Effector memory CD8-positive, alpha-beta T cell (primary cell): ENCODE results near the gene CLTA.
"Not testable (repeated sequence)": the region's sequence is repeated elsewhere in the genome, so short reads cannot be mapped to it uniquely, and the experiment has no call there.

Experiments used
- ATAC-seq: fragments of 150-1000 bp; cut with Tn5 transposase; replicated peaks from 2 replicates; pipeline ENCODE4 v1.10.0; 2021; ENCODE audit warnings: mild to moderate bottlenecking, moderate library complexity
- DNase-seq, 3 experiments: peaks; one replicate each; pipeline ENCODE4 v3.0.0; 2021
- H3K27ac Mint-ChIP-seq, 2 donors: one replicate each; pipeline ENCODE4 v1.8.0; 2022; ENCODE audit warnings: mild to moderate bottlenecking in 2 of 2, mixed read lengths in 2 of 2, moderate library complexity in 2 of 2
- H3K27me3 Mint-ChIP-seq, 2 donors: one replicate each; pipeline ENCODE4 v1.8.0; 2022; ENCODE audit warnings: mixed read lengths in 2 of 2
- H3K36me3 Mint-ChIP-seq: one replicate; pipeline ENCODE4 v1.8.0; 2022; ENCODE audit warnings: mild to moderate bottlenecking, moderate library complexity, mixed read lengths; ENCODE audit not compliant: insufficient read depth
- H3K4me1 Mint-ChIP-seq, 2 donors: one replicate each; pipeline ENCODE4 v1.8.0; 2022; ENCODE audit warnings: low read depth in 2 of 2, mixed read lengths in 2 of 2
- H3K4me3 Mint-ChIP-seq, 2 donors: one replicate each; pipeline ENCODE4 v1.8.0; 2022; ENCODE audit warnings: mild to moderate bottlenecking in 2 of 2, mixed read lengths in 2 of 2, moderate library complexity in 2 of 2
- H3K9me3 Mint-ChIP-seq, 2 donors: one replicate each; pipeline ENCODE4 v1.8.0; 2022; ENCODE audit warnings: mixed read lengths in 2 of 2

The CLTA gene

GRCh38 chr9:36150574-36151315 lies 40.0 kb upstream of the CLTA start:
- H3K4me3 Mint-ChIP-seq, result peak overlapping the region; percentile 89 to 91
- ATAC-seq (no peak), DNase-seq (no peak)
- peaks cover 47% of the 10 kb centered on the region for H3K36me3 Mint-ChIP-seq
- peaks cover 0 to under 1% of the 10 kb centered on the region in 2 donors for H3K9me3 Mint-ChIP-seq
- H3K27ac Mint-ChIP-seq, result peak overlapping the region; percentile 97 to 99
- H3K27me3 Mint-ChIP-seq, result no peaks in the 10 kb centered on the region
- peaks cover 58 to 67% of the 10 kb centered on the region in 2 donors for H3K4me1 Mint-ChIP-seq

GRCh38 chr9:36151316-36152210 lies 39.2 kb upstream of the CLTA start:
- Mint-ChIP-seq H3K27ac (peak overlapping the region; percentile 97 to 99), H3K4me1 (peaks cover 50 to 60% of the 10 kb centered on the region in 2 donors), H3K27me3 (no peaks in the 10 kb centered on the region), H3K4me3 (peak overlapping the region; percentile 89 to 91), H3K9me3 (no peaks in the 10 kb centered on the region), H3K36me3 (peaks cover 52% of the 10 kb centered on the region)
- ATAC-seq (peak; percentile 92), DNase-seq (peak; percentile 85 to 89 (median 86))

- Mint-ChIP-seq H3K27ac (peak overlapping the region; percentile 97 to 99), H3K27me3 (no peaks in the 10 kb centered on the region), H3K4me1 (peaks cover 40 to 49% of the 10 kb centered on the region in 2 donors), H3K9me3 (no peaks in the 10 kb centered on the region), H3K36me3 (peaks cover 47% of the 10 kb centered on the region), H3K4me3 (peak overlapping the region; percentile 65 to 91)
- no peak for ATAC-seq
- no peak for DNase-seq
These were observed 37.8 kb upstream of the CLTA start for GRCh38 chr9:36152741-36153438.

- peaks cover 40 to 41% of the 10 kb centered on the region in 2 donors for H3K4me1 Mint-ChIP-seq
- H3K36me3 Mint-ChIP-seq, result peaks cover 42% of the 10 kb centered on the region
- no peak for DNase-seq
- no peaks in the 10 kb centered on the region for H3K9me3 Mint-ChIP-seq
- no peaks in the 10 kb centered on the region for H3K27me3 Mint-ChIP-seq
- no peak for ATAC-seq
- H3K27ac Mint-ChIP-seq, result peak overlapping the region; percentile 84 to 93
- peak overlapping the region; percentile 63 to 65 for H3K4me3 Mint-ChIP-seq
These were observed 37.0 kb upstream of the CLTA start for GRCh38 chr9:36153746-36154145.

GRCh38 chr9:36154331-36154952 lies 36.3 kb upstream of the CLTA start:
- no peak for ATAC-seq
- Mint-ChIP-seq H3K27me3 (no peaks in the 10 kb centered on the region), H3K36me3 (peaks cover 40% of the 10 kb centered on the region), H3K27ac (peak overlapping the region; percentile 84 to 93), H3K9me3 (no peaks in the 10 kb centered on the region), H3K4me3 (peak overlapping the region; percentile 21 to 63), H3K4me1 (peaks cover 39 to 40% of the 10 kb centered on the region in 2 donors)
- no peak for DNase-seq

- Mint-ChIP-seq H3K27me3 (no peaks in the 10 kb centered on the region), H3K4me1 (peaks cover 25 to 28% of the 10 kb centered on the region in 2 donors), H3K36me3 (peaks cover 47% of the 10 kb centered on the region), H3K9me3 (no peaks in the 10 kb centered on the region), H3K27ac (no peak overlapping the region), H3K4me3 (no peak overlapping the region)
- DNase-seq, result no peak
- no peak for ATAC-seq
These were observed 34.6 kb upstream of the CLTA start for GRCh38 chr9:36156116-36156515.

- DNase-seq (no peak), ATAC-seq (no peak)
- Mint-ChIP-seq H3K4me3 (no peak overlapping the region), H3K4me1 (peaks cover 13 to 18% of the 10 kb centered on the region in 2 donors), H3K36me3 (peaks cover 41% of the 10 kb centered on the region), H3K27me3 (no peaks in the 10 kb centered on the region), H3K9me3 (no peaks in the 10 kb centered on the region), H3K27ac (no peak overlapping the region)
These were observed 32.6 kb upstream of the CLTA start for GRCh38 chr9:36158122-36158521.

GRCh38 chr9:36158917-36159316 lies 31.8 kb upstream of the CLTA start:
- H3K36me3 Mint-ChIP-seq, result peaks cover 36% of the 10 kb centered on the region
- H3K27me3 Mint-ChIP-seq, result no peaks in the 10 kb centered on the region
- ATAC-seq, result no peak
- peaks cover 8 to 13% of the 10 kb centered on the region in 2 donors for H3K4me1 Mint-ChIP-seq
- peak overlapping the region; percentile 56 to 85 for H3K27ac Mint-ChIP-seq
- no peak overlapping the region for H3K4me3 Mint-ChIP-seq
- no peak for DNase-seq
- no peaks in the 10 kb centered on the region for H3K9me3 Mint-ChIP-seq

GRCh38 chr9:36159509-36159908 lies 31.2 kb upstream of the CLTA start:
- Mint-ChIP-seq H3K27ac (peak overlapping the region; percentile 18 to 56), H3K36me3 (peaks cover 32% of the 10 kb centered on the region)
- H3K9me3 Mint-ChIP-seq, ATAC-seq, H3K4me3 Mint-ChIP-seq, H3K4me1 Mint-ChIP-seq, DNase-seq, H3K27me3 Mint-ChIP-seq: not testable (repeated sequence)

GRCh38 chr9:36160126-36160525 lies 30.6 kb upstream of the CLTA start:
- not testable (repeated sequence) for H3K4me1 Mint-ChIP-seq, ATAC-seq, H3K9me3 Mint-ChIP-seq, DNase-seq, H3K4me3 Mint-ChIP-seq, H3K27me3 Mint-ChIP-seq
- peaks cover 31% of the 10 kb centered on the region for H3K36me3 Mint-ChIP-seq
- H3K27ac Mint-ChIP-seq, result peak overlapping the region; percentile 18 to 75

- H3K36me3 Mint-ChIP-seq, result peaks cover 24% of the 10 kb centered on the region
- peak overlapping the region; percentile 1 to 75 for H3K27ac Mint-ChIP-seq
- H3K9me3 Mint-ChIP-seq, result no peaks in the 10 kb centered on the region
- ATAC-seq (no peak), DNase-seq (no peak)
- H3K4me3 Mint-ChIP-seq, result no peak overlapping the region
- H3K4me1 Mint-ChIP-seq, result peaks cover 2 to 8% of the 10 kb centered on the region in 2 donors
- H3K27me3 Mint-ChIP-seq, result no peaks in the 10 kb centered on the region
These were observed 29.5 kb upstream of the CLTA start for GRCh38 chr9:36161187-36161586.

GRCh38 chr9:36162211-36162738 lies 28.4 kb upstream of the CLTA start:
- Mint-ChIP-seq H3K27me3 (no peaks in the 10 kb centered on the region), H3K4me3 (no peak overlapping the region), H3K4me1 (peaks cover 3 to 8% of the 10 kb centered on the region in 2 donors), H3K36me3 (peaks cover 30% of the 10 kb centered on the region), H3K9me3 (no peaks in the 10 kb centered on the region), H3K27ac (peak overlapping the region; percentile 20 to 84)
- DNase-seq, result no peak
- ATAC-seq, result no peak
